Islet of Langerhans (tissue), 1 donor: ENCODE measurements around the gene DNAJA3.

Experiments
- FAIRE-seq: peaks from one replicate; lab custom pipeline; 2011; peaks lifted over from hg19 to GRCh38; lab: Jason Lieb, UNC

The DNAJA3 gene

GRCh38 chr16:4407543-4408322 is 17.9 kb upstream of the DNAJA3 start:
- FAIRE-seq, result no peak

GRCh38 chr16:4408323-4408690 is 17.4 kb upstream of the DNAJA3 start:
- no peak for FAIRE-seq

DNA sequence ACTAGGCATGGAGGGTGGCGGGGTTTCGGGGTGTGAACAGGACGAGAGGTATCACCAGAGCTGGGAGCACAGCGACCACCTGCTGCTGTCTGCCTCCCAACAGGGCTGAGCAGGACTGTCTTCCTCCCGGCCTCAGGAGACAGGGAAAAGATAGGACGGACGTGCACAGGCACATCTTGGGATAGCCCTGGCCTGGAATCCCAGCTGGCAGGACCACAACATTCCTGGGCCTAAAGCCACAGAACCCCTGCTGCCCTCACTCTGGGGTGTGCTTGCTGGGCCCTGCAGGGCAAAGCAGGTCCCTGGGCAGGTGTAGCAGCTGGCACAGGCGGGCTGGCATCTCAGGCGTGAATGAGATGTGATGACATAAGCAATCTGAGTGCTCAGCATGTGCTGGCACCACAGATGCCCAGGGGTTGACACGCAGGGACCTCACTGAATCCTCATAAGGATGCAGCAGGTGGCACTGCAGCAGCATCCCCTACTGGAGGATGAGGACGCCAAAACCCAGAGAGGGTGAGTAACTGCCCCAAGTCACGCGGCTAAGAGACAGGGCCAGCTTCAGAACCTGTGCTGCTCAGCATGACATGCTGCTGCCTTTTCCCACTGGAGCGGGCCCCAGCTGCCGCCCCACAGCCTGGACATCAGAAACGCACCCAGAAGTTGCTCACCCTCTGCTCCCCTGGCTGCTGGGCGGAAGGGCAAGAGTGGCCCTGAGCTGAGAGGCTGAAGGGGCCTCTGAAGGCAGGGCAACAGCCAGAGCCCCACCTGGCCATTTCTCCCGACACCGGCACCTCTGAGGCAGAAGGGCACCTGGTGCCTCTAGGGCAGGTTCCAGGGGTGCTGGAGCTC is 16.4 kb upstream of the DNAJA3 start:
- FAIRE-seq, result peak; percentile 94

GRCh38 chr16:4410335-4411075 is 15.2 kb upstream of the DNAJA3 start:
- no peak for FAIRE-seq

DNA sequence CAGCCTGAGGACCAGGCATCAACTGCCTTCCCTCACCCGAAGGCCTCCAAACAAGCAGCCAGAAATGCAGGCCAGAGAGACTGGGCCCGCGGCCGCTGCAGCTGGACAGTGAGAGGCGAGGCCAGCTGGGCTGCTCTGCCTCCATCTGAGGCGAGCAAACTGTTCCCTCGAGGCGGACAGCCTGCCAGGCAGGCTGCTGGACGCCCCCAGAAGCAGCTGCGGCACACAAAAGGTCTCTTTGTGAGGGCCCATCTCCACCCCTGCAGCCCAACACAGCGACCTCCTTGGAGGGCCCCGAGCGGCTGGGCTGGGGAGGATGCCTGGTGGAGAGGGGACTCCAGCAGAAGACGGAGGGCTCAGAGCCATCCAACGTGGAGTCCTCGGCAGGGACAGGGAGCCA is 14.0 kb upstream of the DNAJA3 start:
- FAIRE-seq, result no peak

GRCh38 chr16:4412159-4412558 is 13.5 kb upstream of the DNAJA3 start:
- FAIRE-seq, result no peak

- FAIRE-seq, result no peak
Observed at GRCh38 chr16:4412854-4413253, 12.8 kb upstream of the DNAJA3 start.

DNA sequence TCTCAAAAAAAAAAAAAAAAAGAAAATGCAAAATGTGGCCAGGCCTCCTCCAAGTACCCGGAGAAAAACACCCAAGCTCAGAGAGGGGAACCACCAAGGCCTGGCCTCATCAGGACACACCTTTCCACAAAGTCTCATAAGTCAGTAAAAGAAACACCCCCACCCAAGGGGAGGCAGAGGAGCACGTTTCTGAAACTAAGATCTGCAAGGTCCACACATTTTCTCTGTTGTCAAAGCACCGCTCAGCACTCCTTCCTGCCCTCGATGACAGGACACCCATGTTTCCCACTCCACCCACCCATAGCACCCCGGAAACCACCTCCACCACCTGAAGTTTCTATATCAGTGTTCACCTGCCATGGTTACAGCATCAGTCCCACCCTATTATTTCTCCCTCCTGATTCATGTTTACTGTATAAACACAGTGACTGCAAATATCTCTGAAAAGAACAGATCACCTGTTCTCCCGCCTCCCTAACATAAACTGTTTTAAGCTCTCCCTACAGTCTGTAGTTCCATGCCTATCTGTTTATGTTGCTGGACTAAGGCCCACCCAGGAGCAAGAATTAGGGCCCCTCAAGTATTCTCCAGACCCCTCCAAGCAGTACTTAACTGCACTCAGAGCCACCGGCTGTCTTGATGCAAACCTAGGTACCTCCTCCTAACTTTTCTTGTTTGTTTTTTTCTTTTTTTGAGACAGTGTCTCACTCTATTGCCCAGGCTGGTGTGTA is 11.3 kb upstream of the DNAJA3 start:
- no peak for FAIRE-seq

DNA sequence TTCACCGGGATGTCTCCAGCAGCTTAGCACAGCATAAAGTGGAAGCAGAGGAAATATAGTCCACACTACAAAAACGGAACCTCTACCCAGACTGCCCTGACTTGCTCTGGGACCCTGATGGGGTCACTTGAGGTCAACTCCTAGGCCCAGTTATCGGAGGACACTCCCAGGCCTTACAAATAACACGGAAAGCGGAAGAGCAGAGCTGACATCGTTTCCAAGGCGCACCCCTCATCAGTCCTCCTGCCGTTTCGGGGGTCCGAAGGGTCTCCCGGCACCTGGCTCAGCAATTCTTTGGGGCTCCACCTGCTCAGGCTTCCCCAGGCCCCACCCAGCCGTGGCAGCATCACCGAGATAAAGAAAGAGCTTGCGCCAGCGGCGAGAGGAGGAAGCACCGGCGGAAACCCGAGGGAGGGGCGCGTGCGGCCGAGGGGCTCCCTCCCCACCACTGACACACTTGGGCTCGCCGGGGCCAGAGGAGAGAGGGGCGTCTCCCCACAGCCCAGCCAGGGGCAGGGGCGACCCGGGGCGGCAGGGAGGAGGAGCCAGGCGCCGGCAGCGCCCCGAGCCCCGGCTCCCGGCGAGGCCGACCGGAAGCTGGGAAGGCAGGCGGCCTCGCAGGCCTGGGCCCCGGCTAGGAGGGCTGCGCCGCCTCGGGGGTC is 10.0 kb upstream of the DNAJA3 start:
- no peak for FAIRE-seq

- no peak for FAIRE-seq
Observed at GRCh38 chr16:4416200-4417032, 9.3 kb upstream of the DNAJA3 start, which contains the start of gene CORO7. Gene CORO7, minus strand, starts transcription at chr16:4416596. Its CDS starts 78 bp downstream, at chr16:4416518.

- no peak for FAIRE-seq
Observed at GRCh38 chr16:4419402-4419959, 6.2 kb upstream of the DNAJA3 start.

DNA sequence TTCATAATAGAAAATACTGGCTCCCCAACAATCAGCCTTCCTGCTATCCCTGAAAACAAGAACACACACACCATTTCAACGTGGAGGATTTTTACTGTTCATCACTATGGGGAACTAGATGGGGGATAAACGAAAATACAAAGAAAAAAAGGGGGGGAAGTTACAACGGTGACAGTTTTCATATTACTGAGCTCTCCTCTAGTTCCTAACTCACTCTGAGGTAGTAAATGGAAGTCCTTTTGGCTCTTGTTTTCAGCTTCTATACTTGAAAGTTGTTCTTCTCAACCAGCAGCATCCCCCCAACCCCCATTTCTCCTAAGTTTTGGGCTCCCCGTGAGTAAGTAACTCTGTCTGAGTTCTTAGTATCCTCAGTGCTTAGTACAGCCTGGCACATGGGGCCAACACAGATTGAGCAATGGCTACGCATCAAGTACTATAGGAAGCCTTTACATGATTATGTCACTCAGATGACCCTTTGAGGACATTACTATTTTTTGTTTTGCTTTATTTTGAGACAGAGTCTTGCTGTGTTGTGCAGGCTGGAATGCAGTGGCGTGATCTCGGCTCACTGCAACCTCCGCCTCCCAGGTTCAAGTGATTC is 5.1 kb upstream of the DNAJA3 start:
- FAIRE-seq, result no peak

- no peak for FAIRE-seq
Observed at GRCh38 chr16:4426021-4426684, 485 bp downstream of the DNAJA3 start.

DNA sequence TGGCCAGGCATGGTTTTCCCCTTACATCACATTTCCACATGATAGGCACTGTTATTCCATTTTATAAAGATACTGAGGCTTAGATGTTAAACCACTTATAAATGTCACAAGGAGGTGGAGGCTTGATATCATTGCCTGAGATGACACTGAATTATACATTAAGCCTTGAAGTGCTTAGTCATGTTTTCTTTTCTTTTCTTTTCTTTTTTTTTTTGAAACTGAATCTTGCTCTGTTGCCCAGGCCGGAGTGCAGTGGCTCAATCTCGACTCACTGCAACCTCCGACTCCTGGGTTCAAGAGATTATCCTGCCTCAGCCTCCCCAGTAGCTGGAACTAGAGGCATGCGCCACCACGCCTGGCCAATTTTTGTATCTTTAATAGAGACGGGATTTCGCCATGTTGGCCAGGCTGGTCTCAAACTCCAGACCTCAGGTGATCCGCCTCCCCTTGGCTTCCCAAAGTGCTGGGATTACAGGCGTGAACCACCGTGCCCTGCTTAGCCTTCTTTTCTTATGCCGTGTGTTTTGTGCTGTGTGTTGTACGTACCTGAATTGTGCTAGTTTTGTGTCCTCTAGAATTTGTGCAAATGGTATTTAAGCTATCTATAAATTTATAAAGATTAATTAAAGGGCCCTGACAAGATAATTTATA is 1.2 kb downstream of the DNAJA3 start:
- FAIRE-seq, result no peak

DNA sequence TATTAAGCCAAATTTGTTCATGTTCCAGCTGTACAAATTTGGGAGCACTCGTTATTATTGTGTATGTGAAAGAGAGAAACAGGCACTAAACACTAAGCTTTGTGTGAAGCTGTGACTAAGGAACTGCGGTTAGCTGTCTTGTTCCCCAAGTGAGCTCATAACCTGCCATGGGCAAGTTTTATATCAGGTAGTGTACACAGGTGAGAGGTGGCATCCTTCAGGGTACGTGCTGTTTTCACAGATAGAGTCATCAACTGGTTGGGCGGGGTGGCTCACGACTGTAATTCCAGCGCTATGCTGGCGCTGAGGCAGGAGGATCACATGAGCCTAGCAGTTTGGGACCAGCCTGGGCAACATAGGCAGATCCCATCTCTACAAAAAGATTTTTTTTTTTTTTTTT is 2.8 kb downstream of the DNAJA3 start:
- FAIRE-seq, result no peak

DNA sequence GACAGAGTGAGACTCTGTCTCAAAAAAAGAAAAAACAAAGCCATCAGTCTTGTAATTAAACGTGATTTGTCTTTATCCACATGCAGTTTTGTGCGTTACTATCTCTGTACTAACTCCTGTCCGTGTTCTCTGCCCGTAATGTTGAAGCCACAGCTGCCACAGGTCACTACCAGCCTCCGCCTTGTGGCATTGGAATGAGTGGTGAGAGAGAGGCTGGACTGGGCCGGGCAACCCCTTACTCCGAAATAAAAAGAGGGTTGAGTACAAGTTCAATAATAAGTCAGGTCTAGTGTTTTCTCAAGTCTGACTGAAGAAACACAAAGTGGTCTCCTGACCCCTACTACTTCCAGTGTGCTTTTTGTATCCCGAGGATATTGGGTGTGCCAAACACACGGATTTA is 5.4 kb downstream of the DNAJA3 start:
- FAIRE-seq, result no peak

GRCh38 chr16:4433228-4433627 is 7.6 kb downstream of the DNAJA3 start:
- FAIRE-seq, result no peak

GRCh38 chr16:4433914-4434787 is 8.5 kb downstream of the DNAJA3 start:
- FAIRE-seq, result no peak
